K562 (cell line): ENCODE results near the gene PRSS21. TPM values are rescaled to one million over a fixed set of nuclear protein-coding genes. Genes with fewer than 3 reads are reported as not detected.
A peak's percentile ranks its signal among the peaks of the same experiment; 100 is the strongest.

Experiments
- CC2D1A ChIP-seq: fragments of 450-650 bp; IDR thresholded peaks from 2 replicates; pipeline ENCODE4 v1.6.1; 2017; ENCODE audit warnings: mild to moderate bottlenecking
- COPS2 ChIP-seq: fragments of 450-650 bp; conservative IDR thresholded peaks from 2 replicates; pipeline ENCODE4 v1.6.1; 2016; ENCODE audit warnings: mild to moderate bottlenecking, moderate library complexity
- POLR2B ChIP-seq: fragments of 450-650 bp; IDR thresholded peaks from 2 replicates; pipeline ENCODE4 v1.6.1; 2018; ENCODE audit warnings: low read depth; ENCODE audit not compliant: partially characterized antibody
- SETDB1 ChIP-seq: IDR thresholded peaks from one replicate; pipeline ENCODE4 v1.6.1; 2012; ENCODE audit warnings: low read length, control low read depth, inconsistent platforms
- SIN3A ChIP-seq, 2 experiments: fragments of 150-350 bp in 1 of 2; IDR thresholded peaks; 2 replicates each; pipeline ENCODE4 v1.6.1; 2011 to 2016; ENCODE audit warnings: borderline replicate concordance in 2 of 2, low read depth in 2 of 2, low read length in 2 of 2, mild to moderate bottlenecking in 2 of 2, moderate library complexity in 2 of 2; ENCODE audit not compliant: control insufficient read depth in 1 of 2
- SMAD4 ChIP-seq: fragments of 250-450 bp; sonication (Bioruptor Pico); conservative IDR thresholded peaks from 2 replicates; pipeline ENCODE4 v1.8.0; 2021; ENCODE audit warnings: inconsistent platforms, mild to moderate bottlenecking, moderate library complexity
- TBP ChIP-seq: optimal IDR thresholded peaks from 2 replicates; pipeline ENCODE3; 2011; ENCODE audit warnings: low read depth, low read length, improper control_type of control experiment
- TCF7 ChIP-seq: sonication (generic); IDR thresholded peaks from 2 replicates; pipeline ENCODE4 v1.6.1; 2016; ENCODE audit warnings: antibody characterized with exemption, borderline replicate concordance
- TRIM24 ChIP-seq, 2 experiments: fragments of 450-650 bp; IDR thresholded peaks; 2 replicates each; pipeline ENCODE4 v1.6.1; 2016
- WHSC1 ChIP-seq: IDR thresholded peaks from one replicate; pipeline ENCODE4 v1.6.1; 2012; ENCODE audit warnings: low read length, control low read depth, inconsistent platforms
- ZBTB8A ChIP-seq: fragments of 450-650 bp; IDR thresholded peaks from 2 replicates; pipeline ENCODE4 v1.6.1; 2018; ENCODE audit warnings: mild to moderate bottlenecking, moderate library complexity; ENCODE audit not compliant: partially characterized antibody
- ZNF143 ChIP-seq: sonication (generic); formaldehyde crosslinking; IDR thresholded peaks from 2 replicates; pipeline ENCODE4 v1.9.0; 2022; ENCODE audit warnings: mild to moderate bottlenecking, missing genetic modification reagents
- ZNF197 ChIP-seq: fragments of 200-800 bp; sonication (Bioruptor generic); IDR thresholded peaks from 2 replicates; pipeline ENCODE4 v1.6.1; 2016; ENCODE audit warnings: low read depth, missing genetic modification characterization, missing compliant biosample characterization
- ZNF3 ChIP-seq: fragments of 250-450 bp; sonication (Bioruptor Pico); IDR thresholded peaks from 2 replicates; pipeline ENCODE4 v1.5.0; 2021; ENCODE audit warnings: mild to moderate bottlenecking, moderate library complexity
- ZNF41 ChIP-seq: fragments of 250-450 bp; sonication (Bioruptor Pico); conservative IDR thresholded peaks from 2 replicates; pipeline ENCODE4 v1.4.0; 2020; ENCODE audit warnings: mild to moderate bottlenecking
- ZNF584 ChIP-seq: fragments of 200-800 bp; sonication (Bioruptor generic); IDR thresholded peaks from 2 replicates; pipeline ENCODE4 v1.6.1; 2016; ENCODE audit warnings: low read depth, mild to moderate bottlenecking, missing genetic modification characterization, missing compliant biosample characterization
- ZNF77 ChIP-seq: fragments of 250-450 bp; sonication (Bioruptor Pico); IDR thresholded peaks from 2 replicates; pipeline ENCODE4 v1.5.0; 2020
- polyA plus RNA-seq, 8 experiments: library from polyadenylated mRNA; depleted of rRNA in 4 of 8; stranded (reverse) in 5 of 8; unstranded in 3 of 8; fragments of >200 nt; fragmentation: Nextera tagmentation in 2 of 8; fragmentation: Illumina TruSeq in 1 of 8; extraction: Ambion mirVana in 2 of 8; extraction: Trizol in 1 of 8; gene quantifications; 2 replicates each; pipeline versions ENCODE4 v1.2.1 to v1.2.3, GENCODE V29; 2011 to 2014; ENCODE audit warnings: inconsistent platforms in 1 of 8, missing spikeins in 1 of 8
- total RNA-seq, 7 experiments: library from RNA; depleted of rRNA in 6 of 7; stranded (reverse); fragments of >200 nt in 6 of 7; fragmentation: Illumina TruSeq in 2 of 7; extraction: Trizol in 2 of 7; gene quantifications; 2 replicates each; pipeline versions ENCODE4 v1.2.1 to v1.2.3, GENCODE V29; 2011 to 2021; ENCODE audit warnings: low replicate concordance in 1 of 7
- TF ChIP-seq, protein P1 (sequence below): fragments of 200-800 bp; sonication (Bioruptor generic); IDR thresholded peaks from 2 replicates; pipeline ENCODE4 v1.6.1; 2017; ENCODE audit warnings: missing genetic modification characterization, missing compliant biosample characterization
- TF ChIP-seq, protein P2 (sequence below): fragments of 250-450 bp; sonication (Bioruptor Pico); IDR thresholded peaks from 2 replicates; pipeline ENCODE4 v1.5.0; 2021; ENCODE audit warnings: mild to moderate bottlenecking, moderate library complexity
- TF ChIP-seq, protein P3 (sequence below): fragments of 250-450 bp; sonication (Bioruptor Pico); IDR thresholded peaks from 2 replicates; pipeline ENCODE4 v1.8.0; 2022; ENCODE audit warnings: inconsistent platforms
- TF ChIP-seq, protein P4 (sequence below), 3 experiments: fragments of 200-800 bp in 1 of 3; sonication (Bioruptor generic) in 1 of 3; sonication (generic) in 1 of 3; formaldehyde crosslinking in 1 of 3; IDR thresholded peaks; 2 replicates each; pipeline versions ENCODE4 v1.6.1 to v1.8.0; 2016 to 2022; ENCODE audit warnings: mild to moderate bottlenecking in 2 of 3, missing compliant biosample characterization in 2 of 3, missing genetic modification characterization in 2 of 3, missing genetic modification reagents in 1 of 3

The PRSS21 gene
- total and polyA plus RNA-seq, 9 of the 15 experiments (the other 6 are each of a cell fraction or from before 2014, with no cell fraction given), result 12.1 to 121 (median 61.3) TPM

DNA sequence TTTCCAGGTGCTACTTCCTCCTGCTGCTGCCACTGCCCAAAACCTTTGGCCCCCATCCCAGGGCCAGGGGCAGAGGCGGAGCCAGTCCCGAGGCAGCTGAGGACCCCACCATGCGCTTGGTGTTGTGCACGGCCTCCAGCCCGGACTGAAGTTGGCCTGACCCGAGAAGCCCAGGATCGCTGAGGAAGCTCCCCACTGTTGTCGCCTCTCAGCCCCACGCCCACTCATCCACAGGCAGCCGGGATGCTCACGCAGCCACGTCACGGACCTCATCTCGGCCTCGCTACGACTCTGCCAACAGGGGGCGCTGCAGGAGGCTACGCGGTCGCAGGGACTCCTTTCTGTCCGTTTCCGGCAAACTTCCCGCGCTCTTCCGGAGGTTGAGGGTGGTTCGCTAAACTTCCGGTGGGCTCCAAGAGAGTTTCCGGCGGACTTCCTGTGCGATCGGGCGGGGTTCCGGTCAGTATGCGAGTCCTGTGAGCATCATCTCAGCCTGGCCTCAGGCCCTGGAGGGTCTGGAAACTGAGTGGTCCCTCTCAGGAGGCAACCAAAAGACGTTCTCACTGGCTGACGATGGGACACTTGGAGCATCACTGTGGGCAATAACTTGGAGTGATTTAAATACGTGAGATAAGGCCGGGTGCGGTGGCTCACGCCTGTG, 25.4 kb downstream of the PRSS21 start (continued):
- TF ChIP-seq, protein P1, sequence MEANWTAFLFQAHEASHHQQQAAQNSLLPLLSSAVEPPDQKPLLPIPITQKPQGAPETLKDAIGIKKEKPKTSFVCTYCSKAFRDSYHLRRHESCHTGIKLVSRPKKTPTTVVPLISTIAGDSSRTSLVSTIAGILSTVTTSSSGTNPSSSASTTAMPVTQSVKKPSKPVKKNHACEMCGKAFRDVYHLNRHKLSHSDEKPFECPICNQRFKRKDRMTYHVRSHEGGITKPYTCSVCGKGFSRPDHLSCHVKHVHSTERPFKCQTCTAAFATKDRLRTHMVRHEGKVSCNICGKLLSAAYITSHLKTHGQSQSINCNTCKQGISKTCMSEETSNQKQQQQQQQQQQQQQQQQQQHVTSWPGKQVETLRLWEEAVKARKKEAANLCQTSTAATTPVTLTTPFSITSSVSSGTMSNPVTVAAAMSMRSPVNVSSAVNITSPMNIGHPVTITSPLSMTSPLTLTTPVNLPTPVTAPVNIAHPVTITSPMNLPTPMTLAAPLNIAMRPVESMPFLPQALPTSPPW (CRISPR knock-in tag), result peak; percentile 68
- no peak for TF ChIP-seq TCF7
- 0 out of 2 replicates have a peak, but pooled peaks have one; percentile 30 for TF ChIP-seq ZNF143 (CRISPR knock-in tag)
- TF ChIP-seq ZNF77 (CRISPR knock-in tag), result no peak
- TF ChIP-seq ZNF584 (CRISPR knock-in tag), result no peak
- TF ChIP-seq WHSC1, result no peak
- peak in 1 of 2 experiments; percentile 79; a peak in 2 of 4 replicates for TF ChIP-seq TRIM24 (IDR thresholded peaks at IDR 0.05)
- TF ChIP-seq TBP, result no peak
- no peak for TF ChIP-seq CC2D1A
- TF ChIP-seq, protein P2, sequence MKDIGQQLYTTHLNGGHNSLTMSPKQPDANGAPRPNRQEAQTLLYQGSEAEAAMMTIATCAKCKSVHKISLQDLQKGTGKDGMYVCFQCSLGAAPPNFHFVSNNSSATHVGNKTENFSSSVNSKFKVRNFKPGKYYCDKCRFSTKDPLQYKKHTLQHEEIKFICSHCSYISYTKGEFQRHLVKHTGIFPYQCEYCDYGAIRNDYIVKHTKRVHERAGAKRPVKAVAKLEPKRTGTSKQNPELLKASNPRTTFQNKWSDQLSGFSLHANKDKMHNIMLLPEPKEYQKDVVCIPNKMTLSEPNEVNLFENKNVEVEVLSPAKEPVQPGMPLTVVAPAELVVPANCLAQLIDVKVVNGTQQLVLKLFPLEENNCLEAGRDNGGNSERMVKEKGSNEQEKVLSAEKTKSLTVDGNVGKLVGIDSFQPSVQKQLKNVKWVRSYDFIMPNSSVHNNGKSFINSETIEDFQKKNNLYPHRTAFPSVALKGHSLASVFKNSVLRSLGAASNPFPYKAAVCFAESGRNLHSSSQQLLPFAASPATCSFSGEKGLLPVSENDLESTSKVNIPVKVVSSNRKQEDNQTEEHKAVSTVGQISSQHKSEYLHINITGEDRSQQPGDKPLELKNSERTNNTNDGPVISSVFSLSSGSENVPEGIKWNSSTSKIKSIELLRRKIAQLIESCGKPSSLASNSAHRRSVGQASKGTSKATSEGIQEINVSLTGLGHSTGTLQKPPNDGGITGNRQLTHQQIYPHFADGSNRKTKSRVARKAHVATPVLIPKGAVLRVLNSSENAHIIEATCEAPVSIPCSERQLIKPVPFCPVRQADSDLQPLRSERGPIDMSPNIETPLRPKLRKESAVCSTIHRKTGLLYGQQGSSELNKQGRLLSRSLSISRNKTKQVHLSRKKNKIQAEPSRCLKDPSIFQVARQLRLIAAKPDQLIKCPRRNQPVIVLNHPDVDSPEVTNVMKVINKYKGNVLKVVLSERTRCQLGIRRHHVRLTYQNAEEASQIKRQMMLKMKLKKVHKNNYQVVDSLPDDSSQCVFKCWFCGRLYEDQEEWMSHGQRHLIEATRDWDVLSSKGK (CRISPR knock-in tag), result no peak
- TF ChIP-seq POLR2B, result no peak
- no peak for TF ChIP-seq ZNF41 (CRISPR knock-in tag)
- TF ChIP-seq ZBTB8A, result no peak
- TF ChIP-seq ZNF3 (CRISPR knock-in tag), result no peak
- TF ChIP-seq, protein P3, sequence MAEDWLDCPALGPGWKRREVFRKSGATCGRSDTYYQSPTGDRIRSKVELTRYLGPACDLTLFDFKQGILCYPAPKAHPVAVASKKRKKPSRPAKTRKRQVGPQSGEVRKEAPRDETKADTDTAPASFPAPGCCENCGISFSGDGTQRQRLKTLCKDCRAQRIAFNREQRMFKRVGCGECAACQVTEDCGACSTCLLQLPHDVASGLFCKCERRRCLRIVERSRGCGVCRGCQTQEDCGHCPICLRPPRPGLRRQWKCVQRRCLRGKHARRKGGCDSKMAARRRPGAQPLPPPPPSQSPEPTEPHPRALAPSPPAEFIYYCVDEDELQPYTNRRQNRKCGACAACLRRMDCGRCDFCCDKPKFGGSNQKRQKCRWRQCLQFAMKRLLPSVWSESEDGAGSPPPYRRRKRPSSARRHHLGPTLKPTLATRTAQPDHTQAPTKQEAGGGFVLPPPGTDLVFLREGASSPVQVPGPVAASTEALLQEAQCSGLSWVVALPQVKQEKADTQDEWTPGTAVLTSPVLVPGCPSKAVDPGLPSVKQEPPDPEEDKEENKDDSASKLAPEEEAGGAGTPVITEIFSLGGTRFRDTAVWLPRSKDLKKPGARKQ (CRISPR knock-in tag), result no peak
- no peak for TF ChIP-seq COPS2
- TF ChIP-seq ZNF197 (CRISPR knock-in tag), result no peak
- no peak for TF ChIP-seq SETDB1
- TF ChIP-seq SIN3A (IDR thresholded peaks at IDR 0.05; ENCODE audit: borderline replicate concordance in 2 of 2, control insufficient read depth in 1 of 2, low read depth in 2 of 2, low read length in 2 of 2), result no peak
- TF ChIP-seq SMAD4 (CRISPR knock-in tag), result 0 out of 2 replicates have a peak, but pooled peaks have one; percentile 24
- TF ChIP-seq, protein P4, sequence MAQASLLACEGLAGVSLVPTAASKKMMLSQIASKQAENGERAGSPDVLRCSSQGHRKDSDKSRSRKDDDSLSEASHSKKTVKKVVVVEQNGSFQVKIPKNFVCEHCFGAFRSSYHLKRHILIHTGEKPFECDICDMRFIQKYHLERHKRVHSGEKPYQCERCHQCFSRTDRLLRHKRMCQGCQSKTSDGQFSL (CRISPR knock-in tag; IDR thresholded peaks at IDR 0.05), result no peak
- TF ChIP-seq, protein P4 (tag; IDR thresholded peaks at IDR 0.05), result no peak
